SH-SY5Y (cell line): ENCODE measurements around the gene TAC4.

Experiments used
- GATA2 ChIP-seq: IDR thresholded peaks from 2 replicates; pipeline ENCODE4 v1.6.1; 2011; ENCODE audit warnings: mild to moderate bottlenecking, low read depth, low read length
- GATA3 ChIP-seq: IDR thresholded peaks from 2 replicates; pipeline ENCODE4 v1.6.1; 2011; ENCODE audit warnings: low read depth, mild to moderate bottlenecking, low read length, moderate library complexity

DNA sequence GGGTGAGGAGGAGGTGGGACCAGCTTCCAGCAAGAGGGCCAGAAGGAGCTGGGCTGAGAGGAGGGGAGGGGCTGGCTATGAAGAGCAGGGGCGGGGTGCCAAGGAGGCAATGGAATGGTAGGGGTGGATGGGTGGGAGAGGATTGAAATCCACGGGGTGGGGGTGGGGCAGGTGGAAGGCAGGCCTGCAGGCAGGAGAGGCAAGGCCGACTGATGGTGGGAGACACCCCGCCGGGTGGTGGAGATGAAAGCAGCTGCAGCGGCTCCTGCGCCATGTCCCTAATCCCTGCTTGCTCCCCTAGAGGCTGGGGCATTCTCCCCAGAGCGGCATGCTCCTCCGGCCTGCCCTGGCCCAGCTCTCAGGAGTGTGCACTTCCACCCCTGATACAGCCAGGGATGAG, 27.8 kb upstream of the TAC4 start:
- TF ChIP-seq GATA2 (no peak), GATA3 (no peak)
